ENCODE measurements around the gene RFT1.

DNA sequence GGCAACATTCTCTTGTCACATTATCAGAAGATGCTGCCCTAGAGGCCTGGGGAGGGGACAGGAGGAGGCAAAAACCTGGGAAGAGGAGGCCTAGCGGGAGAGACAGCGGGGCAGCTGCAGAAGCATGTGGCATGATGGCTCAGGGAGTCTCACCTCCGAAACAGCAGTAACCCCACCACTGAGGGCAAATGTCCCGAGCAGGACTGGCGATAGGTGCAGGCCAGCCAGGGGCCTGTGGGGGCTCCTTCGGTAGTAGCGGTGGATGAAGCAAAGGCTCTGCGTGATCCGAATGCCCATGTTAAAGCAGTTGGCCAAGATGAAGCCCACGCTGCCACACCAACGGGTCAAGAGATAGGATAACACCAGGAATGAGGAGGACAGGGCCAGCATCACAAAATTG lies 38.0 kb downstream of the RFT1 start:
- TF ChIP-seq, protein P1, sequence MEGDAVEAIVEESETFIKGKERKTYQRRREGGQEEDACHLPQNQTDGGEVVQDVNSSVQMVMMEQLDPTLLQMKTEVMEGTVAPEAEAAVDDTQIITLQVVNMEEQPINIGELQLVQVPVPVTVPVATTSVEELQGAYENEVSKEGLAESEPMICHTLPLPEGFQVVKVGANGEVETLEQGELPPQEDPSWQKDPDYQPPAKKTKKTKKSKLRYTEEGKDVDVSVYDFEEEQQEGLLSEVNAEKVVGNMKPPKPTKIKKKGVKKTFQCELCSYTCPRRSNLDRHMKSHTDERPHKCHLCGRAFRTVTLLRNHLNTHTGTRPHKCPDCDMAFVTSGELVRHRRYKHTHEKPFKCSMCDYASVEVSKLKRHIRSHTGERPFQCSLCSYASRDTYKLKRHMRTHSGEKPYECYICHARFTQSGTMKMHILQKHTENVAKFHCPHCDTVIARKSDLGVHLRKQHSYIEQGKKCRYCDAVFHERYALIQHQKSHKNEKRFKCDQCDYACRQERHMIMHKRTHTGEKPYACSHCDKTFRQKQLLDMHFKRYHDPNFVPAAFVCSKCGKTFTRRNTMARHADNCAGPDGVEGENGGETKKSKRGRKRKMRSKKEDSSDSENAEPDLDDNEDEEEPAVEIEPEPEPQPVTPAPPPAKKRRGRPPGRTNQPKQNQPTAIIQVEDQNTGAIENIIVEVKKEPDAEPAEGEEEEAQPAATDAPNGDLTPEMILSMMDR (IDR thresholded peaks at IDR 0.05; ENCODE audit: insufficient read depth, low read depth, low read length), result no peak
- TF ChIP-seq EZH2 (IDR thresholded peaks at IDR 0.05; ENCODE audit: insufficient read depth, low read length), result no peak
